HFFc6 (cell line): Measurements from ENCODE around the gene SLC34A1. TPM values are rescaled to one million over a fixed set of nuclear protein-coding genes. Genes with fewer than 3 reads are reported as not detected.
A peak's percentile ranks its signal among the peaks of the same experiment; 100 is the strongest.

Source experiments
- DNase-seq: peaks from one replicate; pipeline ENCODE4 v3.0.0-alpha.2; 2018
- H3K27ac Mint-ChIP-seq: 2 replicates; pipeline ENCODE4 v1.8.0; 2020; ENCODE audit warnings: mild to moderate bottlenecking, mixed read lengths
- H3K27me3 Mint-ChIP-seq: 2 replicates; pipeline ENCODE4 v1.8.0; 2021; ENCODE audit warnings: mild to moderate bottlenecking, moderate library complexity, mixed read lengths; ENCODE audit not compliant: insufficient read depth
- H3K36me3 Mint-ChIP-seq: 2 replicates; pipeline ENCODE4 v1.8.0; 2021; ENCODE audit warnings: low read depth, mixed read lengths
- H3K4me1 Mint-ChIP-seq: 2 replicates; pipeline ENCODE4 v1.8.0; 2020; ENCODE audit warnings: low read depth, mixed read lengths
- H3K4me3 Mint-ChIP-seq: 2 replicates; pipeline ENCODE4 v1.8.0; 2020; ENCODE audit warnings: mild to moderate bottlenecking, moderate library complexity, mixed read lengths
- H3K9me3 Mint-ChIP-seq: 2 replicates; pipeline ENCODE4 v1.8.0; 2020; ENCODE audit warnings: mild to moderate bottlenecking, mixed read lengths
- CTCF ChIP-seq: fragments of 200-600 bp; sonication (generic); IDR thresholded peaks from 2 replicates; pipeline ENCODE4 v1.5.0; 2021; ENCODE audit warnings: antibody characterized with exemption, mild to moderate bottlenecking
- total RNA-seq, 6 experiments: library from RNA; stranded (reverse); fragmentation: NEBNext Ultra II Directional; extraction: Animal tissue kit (Norgen Biotek cat#: 25700); gene quantifications; 2 replicates in 1 of 6; 3 replicates in 5 of 6; pipeline ENCODE4 v1.2.3, GENCODE V29; 2021

SLC34A1 gene
- total RNA-seq, 6 experiments from 2014 or later, result not detected

GRCh38 chr5:177446200-177447065 is 62.2 kb downstream of the SLC34A1 start, which contains the start of gene PRR7:
PRR7 (plus strand) TSS chr5:177446814; CDS start chr5:177455068, 8,254 bp downstream.
- Mint-ChIP-seq H3K4me3 (peak within 1 kb of the TSS; percentile 77), H3K27ac (peak within 1 kb of the TSS; percentile 73), H3K9me3 (no peaks in the 10 kb centered on the region), H3K27me3 (peaks cover 6% of the 10 kb centered on the region), H3K36me3 (no peaks in the 10 kb centered on the region), H3K4me1 (peaks cover 24% of the 10 kb centered on the region)
- DNase-seq, result peak; percentile 48
- peak; percentile 43 for TF ChIP-seq CTCF

- Mint-ChIP-seq H3K9me3 (no peaks in the 10 kb centered on the region), H3K27me3 (peaks cover 6% of the 10 kb centered on the region), H3K36me3 (no peaks in the 10 kb centered on the region), H3K4me1 (peaks cover 24% of the 10 kb centered on the region), H3K4me3 (peak overlapping the region; percentile 77), H3K27ac (peak overlapping the region; percentile 73)
- no peak for DNase-seq
- TF ChIP-seq CTCF, result no peak
Observed at GRCh38 chr5:177447066-177447610, 62.9 kb downstream of the SLC34A1 start.

- Mint-ChIP-seq H3K4me3 (peak overlapping the region; percentile 77), H3K27ac (peak overlapping the region; percentile 73), H3K4me1 (peaks cover 24% of the 10 kb centered on the region), H3K9me3 (no peaks in the 10 kb centered on the region), H3K36me3 (no peaks in the 10 kb centered on the region), H3K27me3 (peaks cover 6% of the 10 kb centered on the region)
- DNase-seq, result peak; percentile 75
- TF ChIP-seq CTCF, result no peak
Observed at GRCh38 chr5:177447611-177448243, 63.5 kb downstream of the SLC34A1 start.

Other genes starting within 250 kb of the SLC34A1 start
- gene RAB24, start 80.7 kb upstream of the SLC34A1 start, total RNA-seq, result 10 to 100 TPM; 23.3 to 31.4 (median 26.4) TPM
- gene PRELID1, start 80.6 kb upstream of the SLC34A1 start, total RNA-seq, result 100 to 1,000 TPM; 182 to 225 (median 217) TPM
- gene MXD3, start 72.5 kb upstream of the SLC34A1 start, total RNA-seq, result 10 to 100 TPM in 5 of 6 experiments, 1 to 10 TPM in 1; 7.7 to 17.0 (median 15.3) TPM
- gene LMAN2, start 32.8 kb upstream of the SLC34A1 start, total RNA-seq, result 100 to 1,000 TPM; 153 to 169 (median 164) TPM
- 1 to 10 TPM; 1.0 to 2.2 (median 1.2) TPM for gene RGS14, start 26.5 kb upstream of the SLC34A1 start, total RNA-seq
- gene PFN3, start 16.2 kb downstream of the SLC34A1 start, total RNA-seq, result not detected
- gene F12, start 25.1 kb downstream of the SLC34A1 start, total RNA-seq, result 1 to 10 TPM in 1 of 6 experiments, under 1 TPM in 5; 0.63 to 1.2 (median 0.87) TPM
- gene GRK6, start 42.2 kb downstream of the SLC34A1 start, total RNA-seq, result 10 to 100 TPM; 25.8 to 30.7 (median 28.0) TPM
- gene PRR7, start 62.4 kb downstream of the SLC34A1 start, total RNA-seq, result 10 to 100 TPM in 4 of 6 experiments, 1 to 10 TPM in 2; 8.9 to 16.9 (median 10.4) TPM
- gene DBN1, start 89.2 kb downstream of the SLC34A1 start, total RNA-seq, result 100 to 1,000 TPM; 346 to 394 (median 358) TPM
- gene PDLIM7, start 113.2 kb downstream of the SLC34A1 start, total RNA-seq, result 100 to 1,000 TPM; 339 to 353 (median 343) TPM
- 1 to 10 TPM; 1.1 to 2.6 (median 1.3) TPM for gene DOK3, start 125.4 kb downstream of the SLC34A1 start, total RNA-seq
- gene DDX41, start 132.5 kb downstream of the SLC34A1 start, total RNA-seq, result 100 to 1,000 TPM in 3 of 6 experiments, 10 to 100 TPM in 3; 83.8 to 105 (median 98.5) TPM
- gene FAM193B, start 170.1 kb downstream of the SLC34A1 start, total RNA-seq, result 10 to 100 TPM; 16.1 to 25.6 (median 21.6) TPM
- gene TMED9, start 207.8 kb downstream of the SLC34A1 start, total RNA-seq, result 100 to 1,000 TPM; 350 to 457 (median 354) TPM
- 10 to 100 TPM; 39.5 to 54.0 (median 42.9) TPM for gene B4GALT7, start 215.7 kb downstream of the SLC34A1 start, total RNA-seq